22Rv1 (cell line): ENCODE data around the gene NDUFB5.

Experiments
- H3K27ac ChIP-seq: fragments of 450-650 bp; 2 replicates; pipeline ENCODE4 v1.5.1; 2017
- CTCF ChIP-seq: fragments of 450-650 bp; IDR thresholded peaks from 2 replicates; pipeline ENCODE4 v1.5.1; 2017; ENCODE audit warnings: mild to moderate bottlenecking
- ZFX ChIP-seq: fragments of 450-650 bp; IDR thresholded peaks from 2 replicates; pipeline ENCODE4 v1.6.1; 2017; ENCODE audit warnings: antibody characterized with exemption, borderline replicate concordance

NDUFB5 gene

GRCh38 chr3:179580992-179581391 is 23.6 kb upstream of the NDUFB5 start:
- TF ChIP-seq CTCF (no peak), ZFX (no peak)
- H3K27ac ChIP-seq = no peak overlapping the region

DNA sequence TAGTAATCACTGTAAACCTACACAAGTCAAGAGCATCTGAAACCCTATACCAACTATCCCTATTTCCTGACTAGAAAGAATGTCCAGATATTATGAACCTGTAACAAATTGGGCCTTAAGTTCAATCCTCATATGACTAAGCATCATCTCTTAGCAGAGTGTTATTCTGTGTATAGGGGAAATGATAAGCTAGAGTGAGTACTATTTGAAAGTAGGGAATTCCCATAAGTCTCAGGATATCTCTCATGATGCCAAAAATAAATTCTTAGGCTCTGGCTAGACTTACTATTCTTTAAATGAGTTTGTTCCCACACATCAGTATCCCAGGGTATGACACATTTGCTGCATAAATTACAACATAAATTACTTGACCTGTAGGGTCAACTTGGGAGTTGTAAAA is 15.5 kb upstream of the NDUFB5 start:
- TF ChIP-seq ZFX = no peak
- TF ChIP-seq CTCF = no peak
- no peak overlapping the region for H3K27ac ChIP-seq

- TF ChIP-seq ZFX = no peak
- no peak for TF ChIP-seq CTCF
- H3K27ac ChIP-seq = no peak overlapping the region
These were observed 13.9 kb upstream of the NDUFB5 start for GRCh38 chr3:179590669-179591068.

GRCh38 chr3:179591313-179591712 is 13.3 kb upstream of the NDUFB5 start:
- no peak overlapping the region for H3K27ac ChIP-seq

DNA sequence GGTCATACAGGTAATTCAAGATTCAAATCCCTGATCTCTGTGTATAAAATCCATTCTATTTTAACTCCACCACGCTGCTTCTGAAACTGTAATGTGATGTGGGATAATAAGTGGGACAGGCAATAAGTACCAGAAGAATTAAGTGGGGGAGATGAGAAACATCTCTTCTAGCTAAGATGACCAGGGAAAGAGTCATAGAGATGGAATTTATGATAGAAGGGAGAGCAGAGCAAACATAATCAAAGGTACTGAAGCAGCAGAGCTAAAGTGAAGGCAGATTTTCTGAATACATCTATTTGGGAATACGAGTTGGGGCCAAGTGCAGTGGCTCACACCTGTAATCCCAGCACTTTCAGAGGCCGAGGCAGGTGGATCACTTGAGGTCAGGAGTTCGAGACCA is 5.1 kb upstream of the NDUFB5 start:
- TF ChIP-seq CTCF = no peak
- no peak for TF ChIP-seq ZFX
- no peak overlapping the region for H3K27ac ChIP-seq

More at GRCh38 chr3:179591313-179591712, 13.3 kb upstream of the NDUFB5 start:
- no peak for TF ChIP-seq ZFX
- TF ChIP-seq CTCF = no peak

GRCh38 chr3:179603321-179603720 is 1.3 kb upstream of the NDUFB5 start:
- no peak for TF ChIP-seq ZFX
- no peak overlapping the region for H3K27ac ChIP-seq

- TF ChIP-seq CTCF = no peak
- no peak for TF ChIP-seq ZFX
- H3K27ac ChIP-seq = peak overlapping the region; percentile 71
These were observed 763 bp upstream of the NDUFB5 start for GRCh38 chr3:179603831-179604230.

DNA sequence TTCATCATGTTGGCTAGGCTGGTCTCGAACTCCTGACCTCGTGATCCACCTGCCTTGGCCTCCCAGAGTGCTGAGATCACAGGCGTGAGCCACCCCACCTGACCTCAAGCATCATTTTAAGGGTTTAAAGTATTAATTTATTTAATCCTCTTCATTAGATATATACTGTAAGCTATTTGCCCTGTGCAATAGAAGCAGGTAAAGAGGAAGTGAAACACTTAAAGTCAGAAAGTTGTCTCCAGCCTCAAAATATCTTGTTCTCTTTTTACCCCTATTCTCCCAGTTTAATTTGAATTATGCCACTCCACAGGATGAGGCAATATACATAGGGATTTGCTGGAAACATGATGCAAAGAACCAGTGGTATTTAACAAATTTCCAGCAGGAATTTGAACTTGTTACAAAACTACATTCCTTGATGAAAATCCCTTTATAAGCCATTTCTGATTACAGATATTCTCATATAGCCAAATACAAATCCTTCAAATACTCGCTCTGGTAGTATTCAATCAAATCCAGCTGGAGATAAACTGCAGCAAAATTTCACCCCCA is 2.0 kb downstream of the NDUFB5 start:
- no peak overlapping the region for H3K27ac ChIP-seq
- TF ChIP-seq CTCF (no peak), ZFX (no peak)
